Suprapubic skin (tissue), 4 donors: ENCODE results near the gene RAPGEF3.

ENCODE experiments used
- EP300 ChIP-seq: sonication (generic); formaldehyde crosslinking; IDR thresholded peaks from one replicate; pipeline ENCODE4 v1.6.1; 2017; ENCODE audit warnings: antibody characterized with exemption
- POLR2AphosphoS5 ChIP-seq, 3 donors: sonication (generic); formaldehyde crosslinking; IDR thresholded peaks; one replicate each; pipeline ENCODE4 v1.6.1; 2017; ENCODE audit warnings: antibody characterized with exemption in 3 of 3
- TF ChIP-seq, protein P1 (sequence below), 2 donors: fragments of 200-600 bp in 1 of 2; fragments of 450-650 bp in 1 of 2; sonication (generic) in 1 of 2; IDR thresholded peaks; one replicate each; pipeline ENCODE4 v1.5.1; 2016 to 2019; ENCODE audit warnings: antibody characterized with exemption in 2 of 2, mild to moderate bottlenecking in 1 of 2, moderate library complexity in 1 of 2

DNA sequence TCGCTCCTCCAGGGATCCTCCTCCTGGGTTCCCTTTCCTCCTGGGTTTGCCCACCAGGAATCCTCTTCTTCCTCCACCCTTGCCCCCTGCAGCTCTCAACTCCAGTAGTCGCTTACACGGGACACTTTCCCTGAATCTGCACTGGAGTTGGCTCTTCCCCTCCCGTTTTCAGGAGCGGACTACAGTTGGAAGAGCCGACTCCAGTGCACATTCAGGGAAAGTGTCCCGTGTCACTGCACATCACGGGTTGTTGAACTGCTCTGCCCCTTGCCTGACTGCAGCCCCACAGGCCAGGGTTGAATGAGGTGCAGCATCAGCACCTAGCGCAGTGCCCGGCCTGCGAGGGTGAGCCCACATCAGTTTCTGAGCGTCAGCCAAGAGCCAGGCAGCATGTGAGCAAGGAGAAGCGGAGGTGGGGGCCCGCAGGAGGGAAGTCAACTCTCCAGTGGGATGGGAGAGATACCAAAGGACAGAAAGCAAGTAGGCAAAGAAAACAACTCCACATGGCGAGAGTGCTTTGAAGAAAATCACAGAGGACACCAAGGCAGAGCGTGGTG is 13.1 kb downstream of the RAPGEF3 start:
- TF ChIP-seq, protein P1, sequence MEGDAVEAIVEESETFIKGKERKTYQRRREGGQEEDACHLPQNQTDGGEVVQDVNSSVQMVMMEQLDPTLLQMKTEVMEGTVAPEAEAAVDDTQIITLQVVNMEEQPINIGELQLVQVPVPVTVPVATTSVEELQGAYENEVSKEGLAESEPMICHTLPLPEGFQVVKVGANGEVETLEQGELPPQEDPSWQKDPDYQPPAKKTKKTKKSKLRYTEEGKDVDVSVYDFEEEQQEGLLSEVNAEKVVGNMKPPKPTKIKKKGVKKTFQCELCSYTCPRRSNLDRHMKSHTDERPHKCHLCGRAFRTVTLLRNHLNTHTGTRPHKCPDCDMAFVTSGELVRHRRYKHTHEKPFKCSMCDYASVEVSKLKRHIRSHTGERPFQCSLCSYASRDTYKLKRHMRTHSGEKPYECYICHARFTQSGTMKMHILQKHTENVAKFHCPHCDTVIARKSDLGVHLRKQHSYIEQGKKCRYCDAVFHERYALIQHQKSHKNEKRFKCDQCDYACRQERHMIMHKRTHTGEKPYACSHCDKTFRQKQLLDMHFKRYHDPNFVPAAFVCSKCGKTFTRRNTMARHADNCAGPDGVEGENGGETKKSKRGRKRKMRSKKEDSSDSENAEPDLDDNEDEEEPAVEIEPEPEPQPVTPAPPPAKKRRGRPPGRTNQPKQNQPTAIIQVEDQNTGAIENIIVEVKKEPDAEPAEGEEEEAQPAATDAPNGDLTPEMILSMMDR (IDR thresholded peaks at IDR 0.05), result no peak
- TF ChIP-seq POLR2AphosphoS5 (IDR thresholded peaks at IDR 0.05), result no peak
- TF ChIP-seq EP300, result no peak
